Spleen (tissue), 7 donors: Measurements from ENCODE around the gene GNPTAB.

Experiments used
- CTCF ChIP-seq, 11 experiments: fragments of 200-600 bp in 7 of 11; fragments of 450-650 bp in 4 of 11; sonication (generic) in 4 of 11; IDR thresholded peaks in 8 of 11; conservative IDR thresholded peaks in 3 of 11; 1 replicate in 7 of 11; 2 replicates in 4 of 11; pipeline versions ENCODE4 v1.4.0 to v1.8.0; 2016 to 2021; ENCODE audit warnings: antibody characterized with exemption in 11 of 11, inconsistent platforms in 4 of 11, mild to moderate bottlenecking in 1 of 11
- POLR2A ChIP-seq, 3 donors: fragments of 450-650 bp; IDR thresholded peaks; one replicate each; pipeline ENCODE4 v1.5.1; 2017; ENCODE audit warnings: antibody characterized with exemption in 3 of 3, mild to moderate bottlenecking in 1 of 3
- POLR2AphosphoS5 ChIP-seq, 3 donors: sonication (generic); formaldehyde crosslinking; IDR thresholded peaks; one replicate each; pipeline ENCODE4 v1.5.1; 2017; ENCODE audit warnings: antibody characterized with exemption in 3 of 3
- donor health status: DM: no; HTN: no; CAD: no; lungs with moderate emphysema.
- donor health status: DM: no; HTN: no; CAD: no.
- donor health status: DM: no; HTN: no; CAD: no.

- no peak for TF ChIP-seq CTCF (IDR thresholded peaks at IDR 0.05 in 8 of 11, conservative IDR thresholded peaks at IDR 0.05 in 3 of 11)
- TF ChIP-seq POLR2AphosphoS5 (IDR thresholded peaks at IDR 0.05), result no peak
- no peak for TF ChIP-seq POLR2A (IDR thresholded peaks at IDR 0.05)
Observed at GRCh38 chr12:101769865-101770264, 60.9 kb downstream of the GNPTAB start.
